C4-2B (cell line): ENCODE data around the gene UGT1A10.

Source experiments
- ZFX ChIP-seq: fragments of 450-650 bp; IDR thresholded peaks from 2 replicates; pipeline ENCODE4 v1.6.1; 2017
- TF ChIP-seq, protein P1 (sequence below): fragments of 450-650 bp; conservative IDR thresholded peaks from 2 replicates; pipeline ENCODE4 v1.5.1; 2017; ENCODE audit warnings: mild to moderate bottlenecking

DNA sequence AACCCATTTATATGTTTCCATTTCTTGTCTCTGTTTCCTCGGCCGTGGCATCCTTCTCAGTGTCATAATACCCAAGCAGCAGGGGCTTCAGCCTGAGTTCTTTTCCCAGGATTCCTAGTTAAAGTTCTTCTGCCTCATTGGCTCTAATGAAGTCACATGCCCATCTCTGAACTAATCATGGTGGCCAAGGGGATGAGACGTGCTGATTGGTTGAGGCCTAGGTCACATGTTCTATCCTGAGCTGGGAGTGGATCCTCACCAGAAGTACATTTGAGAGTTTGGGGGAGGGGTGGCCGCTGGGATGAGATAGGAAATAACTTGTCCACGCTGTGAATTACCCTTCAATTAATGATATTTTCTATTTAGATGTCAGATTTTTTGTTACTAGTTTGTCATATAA lies 72.7 kb downstream of the UGT1A10 start:
- TF ChIP-seq, protein P1, sequence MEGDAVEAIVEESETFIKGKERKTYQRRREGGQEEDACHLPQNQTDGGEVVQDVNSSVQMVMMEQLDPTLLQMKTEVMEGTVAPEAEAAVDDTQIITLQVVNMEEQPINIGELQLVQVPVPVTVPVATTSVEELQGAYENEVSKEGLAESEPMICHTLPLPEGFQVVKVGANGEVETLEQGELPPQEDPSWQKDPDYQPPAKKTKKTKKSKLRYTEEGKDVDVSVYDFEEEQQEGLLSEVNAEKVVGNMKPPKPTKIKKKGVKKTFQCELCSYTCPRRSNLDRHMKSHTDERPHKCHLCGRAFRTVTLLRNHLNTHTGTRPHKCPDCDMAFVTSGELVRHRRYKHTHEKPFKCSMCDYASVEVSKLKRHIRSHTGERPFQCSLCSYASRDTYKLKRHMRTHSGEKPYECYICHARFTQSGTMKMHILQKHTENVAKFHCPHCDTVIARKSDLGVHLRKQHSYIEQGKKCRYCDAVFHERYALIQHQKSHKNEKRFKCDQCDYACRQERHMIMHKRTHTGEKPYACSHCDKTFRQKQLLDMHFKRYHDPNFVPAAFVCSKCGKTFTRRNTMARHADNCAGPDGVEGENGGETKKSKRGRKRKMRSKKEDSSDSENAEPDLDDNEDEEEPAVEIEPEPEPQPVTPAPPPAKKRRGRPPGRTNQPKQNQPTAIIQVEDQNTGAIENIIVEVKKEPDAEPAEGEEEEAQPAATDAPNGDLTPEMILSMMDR: no peak
- TF ChIP-seq ZFX: no peak
